HEK293 (cell line): ENCODE results near the gene ACAP3.

Experiments
- CTCF ChIA-PET: fragments of 350-600 bp; formaldehyde crosslinking; extraction: SDS; loops from one replicate; lab custom pipeline; 2021; ENCODE audit warnings: antibody characterized with exemption; lab: Yijun Ruan, JAX
- POLR2A ChIA-PET: fragments of 300-600 bp; formaldehyde crosslinking; extraction: SDS; loops from one replicate; lab custom pipeline; 2020; ENCODE audit warnings: antibody characterized with exemption, inconsistent platforms; lab: Yijun Ruan, JAX
- H3K27ac ChIP-seq: fragments of 200-500 bp; sonication (Bioruptor generic); 2 replicates; pipeline ENCODE4 v1.5.1; 2014; ENCODE audit warnings: low read depth, low read length, control low read depth, inconsistent platforms; ENCODE audit errors: extremely low read depth
- H3K36me3 ChIP-seq, 2 experiments: fragments of 200-500 bp in 1 of 2; sonication (Bioruptor generic) in 1 of 2; 1 replicate in 1 of 2; 2 replicates in 1 of 2; pipeline ENCODE4 v1.5.1; 2014 to 2017; ENCODE audit warnings: inconsistent platforms in 2 of 2, low read length in 2 of 2; ENCODE audit not compliant: control insufficient read depth in 2 of 2, insufficient read depth in 1 of 2
- H3K4me1 ChIP-seq: fragments of 200-500 bp; sonication (Bioruptor generic); 2 replicates; pipeline ENCODE4 v1.5.1; 2014; ENCODE audit warnings: mild to moderate bottlenecking, low read length, inconsistent platforms; ENCODE audit not compliant: control insufficient read depth, insufficient read depth
- H3K4me3 ChIP-seq: 2 replicates; pipeline ENCODE4 v1.5.1; 2011; ENCODE audit warnings: low read depth, mild to moderate bottlenecking, control low read depth, low read length, moderate library complexity
- H3K9me3 ChIP-seq: fragments of 200-500 bp; sonication (Bioruptor generic); 2 replicates; pipeline ENCODE4 v1.5.1; 2014; ENCODE audit warnings: low read depth, low read length, inconsistent platforms; ENCODE audit not compliant: control insufficient read depth, insufficient read depth
- HIC1 ChIP-seq: fragments of 450-650 bp; formaldehyde crosslinking; IDR thresholded peaks from 2 replicates; pipeline ENCODE4 v1.5.1; 2016; ENCODE audit warnings: missing biosample characterization, missing genetic modification characterization
- IKZF3 ChIP-seq: fragments of 450-650 bp; IDR thresholded peaks from 2 replicates; pipeline ENCODE4 v1.5.0; 2018; ENCODE audit warnings: missing biosample characterization, mild to moderate bottlenecking, missing genetic modification characterization, moderate library complexity
- OSR2 ChIP-seq: fragments of 450-650 bp; formaldehyde crosslinking; IDR thresholded peaks from 2 replicates; pipeline ENCODE4 v1.5.1; 2016; ENCODE audit warnings: missing biosample characterization, missing genetic modification characterization
- PATZ1 ChIP-seq: fragments of 450-650 bp; formaldehyde crosslinking; IDR thresholded peaks from 2 replicates; pipeline ENCODE4 v1.5.1; 2016; ENCODE audit warnings: missing biosample characterization, missing genetic modification characterization
- ZFHX2 ChIP-seq: fragments of 450-650 bp; formaldehyde crosslinking; conservative IDR thresholded peaks from 2 replicates; pipeline ENCODE4 v1.5.1; 2016; ENCODE audit warnings: missing biosample characterization, missing genetic modification characterization
- ZIC2 ChIP-seq: fragments of 450-650 bp; formaldehyde crosslinking; IDR thresholded peaks from 2 replicates; pipeline ENCODE4 v1.5.1; 2016; ENCODE audit warnings: missing biosample characterization, missing genetic modification characterization
- ZNF121 ChIP-seq: fragments of 450-650 bp; formaldehyde crosslinking; IDR thresholded peaks from 2 replicates; pipeline ENCODE4 v1.5.1; 2016; ENCODE audit warnings: missing biosample characterization, missing genetic modification characterization
- ZNF16 ChIP-seq: fragments of 450-650 bp; formaldehyde crosslinking; IDR thresholded peaks from 2 replicates; pipeline ENCODE4 v1.5.1; 2016; ENCODE audit warnings: low read depth, missing biosample characterization, missing genetic modification characterization
- ZNF174 ChIP-seq: fragments of 450-650 bp; formaldehyde crosslinking; IDR thresholded peaks from 2 replicates; pipeline ENCODE4 v1.5.0; 2017; ENCODE audit warnings: missing biosample characterization, mild to moderate bottlenecking, missing genetic modification characterization
- ZNF2 ChIP-seq: fragments of 450-650 bp; formaldehyde crosslinking; IDR thresholded peaks from 2 replicates; pipeline ENCODE4 v1.5.1; 2016; ENCODE audit warnings: missing biosample characterization, missing genetic modification characterization
- ZNF24 ChIP-seq: fragments of 450-650 bp; formaldehyde crosslinking; IDR thresholded peaks from 2 replicates; pipeline ENCODE4 v1.5.1; 2016; ENCODE audit warnings: missing biosample characterization, missing genetic modification characterization
- ZNF280D ChIP-seq: fragments of 450-650 bp; formaldehyde crosslinking; IDR thresholded peaks from 2 replicates; pipeline ENCODE4 v1.5.1; 2016; ENCODE audit warnings: missing biosample characterization, missing genetic modification characterization
- ZNF324 ChIP-seq: fragments of 450-650 bp; formaldehyde crosslinking; IDR thresholded peaks from 2 replicates; pipeline ENCODE4 v1.5.1; 2016; ENCODE audit warnings: missing biosample characterization, missing genetic modification characterization
- ZNF335 ChIP-seq: fragments of 450-650 bp; formaldehyde crosslinking; conservative IDR thresholded peaks from 2 replicates; pipeline ENCODE4 v1.5.1; 2016; ENCODE audit warnings: missing biosample characterization, missing genetic modification characterization
- ZNF354C ChIP-seq: fragments of 450-650 bp; formaldehyde crosslinking; IDR thresholded peaks from 2 replicates; pipeline ENCODE4 v1.5.1; 2016; ENCODE audit warnings: missing biosample characterization, missing genetic modification characterization, low read depth, borderline replicate concordance
- ZNF391 ChIP-seq: fragments of 450-650 bp; formaldehyde crosslinking; IDR thresholded peaks from 2 replicates; pipeline ENCODE4 v1.5.1; 2016; ENCODE audit warnings: low read depth, missing biosample characterization, missing genetic modification characterization, borderline replicate concordance
- ZNF426 ChIP-seq: fragments of 450-650 bp; formaldehyde crosslinking; IDR thresholded peaks from 2 replicates; pipeline ENCODE4 v1.5.1; 2017; ENCODE audit warnings: missing biosample characterization, missing genetic modification characterization, mild to moderate bottlenecking, inconsistent platforms, moderate library complexity
- ZNF560 ChIP-seq: fragments of 450-650 bp; formaldehyde crosslinking; IDR thresholded peaks from 2 replicates; pipeline ENCODE4 v1.5.1; 2017; ENCODE audit warnings: missing biosample characterization, missing genetic modification characterization, borderline replicate concordance
- ZNF701 ChIP-seq: fragments of 450-650 bp; formaldehyde crosslinking; IDR thresholded peaks from 2 replicates; pipeline ENCODE4 v1.5.1; 2016; ENCODE audit warnings: missing biosample characterization, missing genetic modification characterization
- ZNF747 ChIP-seq: fragments of 450-650 bp; formaldehyde crosslinking; IDR thresholded peaks from 2 replicates; pipeline ENCODE4 v1.5.1; 2016; ENCODE audit warnings: missing biosample characterization, missing genetic modification characterization
- ZNF791 ChIP-seq: fragments of 450-650 bp; formaldehyde crosslinking; IDR thresholded peaks from 2 replicates; pipeline ENCODE4 v1.5.1; 2016; ENCODE audit warnings: missing biosample characterization, missing genetic modification characterization
- ZSCAN5A ChIP-seq: fragments of 450-650 bp; formaldehyde crosslinking; IDR thresholded peaks from 2 replicates; pipeline ENCODE4 v1.5.1; 2016; ENCODE audit warnings: missing biosample characterization, missing genetic modification characterization

Gene ACAP3

GRCh38 chr1:1305300-1306069 lies 2.2 kb downstream of the ACAP3 start (continued):
- TF ChIP-seq ZNF280D (tag by site-specific recombination) (no peak), PATZ1 (tag by site-specific recombination) (peak; percentile 97), HIC1 (peak; percentile 58)
- TF ChIP-seq, all 188 proteins: peak for 21

GRCh38 chr1:1304331-1305299 lies 3.1 kb downstream of the ACAP3 start:
- ChIA-PET CTCF (interaction anchor here (0.6 to 0.8 kb wide), 3 partner anchors 15 to 321 kb away, joined by 3 to 4 read pairs (median 3); no protein-coding TSS in a partner anchor), POLR2A (interaction anchor here (0.6 to 1.4 kb wide), 3 partner anchors 13 to 28 kb away, joined by 3 to 7 read pairs (median 4); no protein-coding TSS in a partner anchor)
- peaks cover 0 to 12% of the 10 kb centered on the region in 2 experiments; a peak in 2 of 3 replicates for H3K36me3 ChIP-seq
- H3K27ac ChIP-seq: peak overlapping the region; percentile 82
- H3K4me3 ChIP-seq: peak overlapping the region; percentile 27
- H3K9me3 ChIP-seq: no peaks in the 10 kb centered on the region
- peaks cover 20% of the 10 kb centered on the region for H3K4me1 ChIP-seq
- TF ChIP-seq ZNF426 (tag by site-specific recombination) (no peak), ZNF24 (tag by site-specific recombination) (peak; percentile 88; the same call in 1 of the 2 replicates), ZNF391 (tag by site-specific recombination) (peak; percentile 63; the same call in 1 of the 2 replicates), ZSCAN5A (tag by site-specific recombination) (no peak), ZFHX2 (tag by site-specific recombination) (peak; percentile 58), ZNF121 (tag by site-specific recombination) (no peak), IKZF3 (peak; percentile 98), ZNF701 (tag by site-specific recombination) (no peak), ZNF324 (tag by site-specific recombination) (peak; percentile 81; the same call in 1 of the 2 replicates), ZNF354C (no peak), OSR2 (tag by site-specific recombination) (peak; percentile 84), ZNF560 (no peak), ZIC2 (tag by site-specific recombination) (peak; percentile 91), ZNF16 (tag by site-specific recombination) (no peak), PATZ1 (tag by site-specific recombination) (peak; percentile 93), ZNF335 (tag by site-specific recombination) (peak; percentile 96), ZNF174 (tag by site-specific recombination) (no peak), ZNF791 (tag by site-specific recombination) (no peak), ZNF2 (tag by site-specific recombination) (peak; percentile 45; the same call in 1 of the 2 replicates), ZNF747 (tag by site-specific recombination) (no peak)
